Suppressor macrophage treated with lipopolysaccharide for 1 hour (primary cell): ENCODE measurements around the gene FAM174C.

Experiments
- DNase-seq, 3 donors: peaks; one replicate each; pipeline ENCODE4 v3.0.0-alpha.2; 2020 to 2022

The FAM174C gene

GRCh38 chr19:1251330-1252220 is 23.8 kb upstream of the FAM174C start:
- DNase-seq = peak; percentile 96

DNA sequence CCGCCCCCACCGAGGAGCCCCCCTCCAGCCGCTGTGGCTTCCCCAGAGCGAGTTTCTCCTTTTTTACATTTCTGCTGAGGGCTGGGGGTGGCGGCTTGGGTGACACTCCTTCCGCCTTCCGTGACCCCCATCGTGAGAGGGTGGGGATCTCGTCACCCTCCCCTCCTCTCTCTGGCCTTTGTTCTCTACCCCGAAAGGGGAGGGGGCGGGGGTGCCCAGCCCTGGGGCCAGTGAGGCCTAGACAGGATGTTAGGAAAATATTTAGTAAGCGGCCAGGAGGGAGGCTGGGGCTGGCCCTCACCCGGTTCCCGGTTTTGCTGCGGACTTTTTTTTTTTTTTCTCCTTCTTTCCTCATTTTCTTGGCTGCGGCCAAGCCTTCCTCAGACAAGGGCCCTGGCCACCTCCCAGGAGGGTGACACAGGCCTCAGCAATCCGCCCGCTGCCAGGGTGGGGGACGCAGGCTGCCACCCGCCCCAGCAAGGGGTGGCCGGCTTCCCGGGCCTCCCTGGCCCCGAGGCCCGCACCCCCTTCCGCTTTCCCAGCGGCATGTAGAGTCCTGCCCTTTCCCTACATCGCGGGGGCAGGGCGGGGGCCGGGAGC is 23.0 kb upstream of the FAM174C start:
- DNase-seq = peak; percentile 87 to 96 (median 95)

- peak; percentile 95 for DNase-seq
Observed at GRCh38 chr19:1252821-1253513, 22.4 kb upstream of the FAM174C start.

- DNase-seq = no peak
Observed at GRCh38 chr19:1253514-1254080, 21.7 kb upstream of the FAM174C start.

DNA sequence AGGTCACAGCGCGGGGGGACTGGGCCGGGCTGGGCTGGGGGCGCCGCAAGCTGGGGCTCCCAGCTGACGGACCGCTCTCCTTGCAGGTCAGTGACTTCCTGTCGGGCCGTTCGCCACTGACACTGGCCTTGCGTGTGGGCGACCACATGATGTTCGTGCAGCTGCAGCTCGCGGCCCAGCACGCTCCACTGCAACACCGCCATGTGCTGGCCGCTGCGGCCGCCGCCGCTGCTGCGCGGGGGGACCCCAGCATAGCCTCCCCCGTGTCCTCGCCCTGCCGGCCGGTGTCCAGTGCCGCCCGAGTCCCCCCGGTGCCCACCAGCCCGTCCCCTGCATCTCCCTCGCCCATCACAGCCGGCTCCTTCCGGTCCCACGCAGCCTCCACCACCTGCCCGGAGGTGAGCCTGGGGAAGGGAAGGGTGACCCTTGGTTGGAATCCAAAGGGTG is 21.2 kb upstream of the FAM174C start:
- no peak for DNase-seq

DNA sequence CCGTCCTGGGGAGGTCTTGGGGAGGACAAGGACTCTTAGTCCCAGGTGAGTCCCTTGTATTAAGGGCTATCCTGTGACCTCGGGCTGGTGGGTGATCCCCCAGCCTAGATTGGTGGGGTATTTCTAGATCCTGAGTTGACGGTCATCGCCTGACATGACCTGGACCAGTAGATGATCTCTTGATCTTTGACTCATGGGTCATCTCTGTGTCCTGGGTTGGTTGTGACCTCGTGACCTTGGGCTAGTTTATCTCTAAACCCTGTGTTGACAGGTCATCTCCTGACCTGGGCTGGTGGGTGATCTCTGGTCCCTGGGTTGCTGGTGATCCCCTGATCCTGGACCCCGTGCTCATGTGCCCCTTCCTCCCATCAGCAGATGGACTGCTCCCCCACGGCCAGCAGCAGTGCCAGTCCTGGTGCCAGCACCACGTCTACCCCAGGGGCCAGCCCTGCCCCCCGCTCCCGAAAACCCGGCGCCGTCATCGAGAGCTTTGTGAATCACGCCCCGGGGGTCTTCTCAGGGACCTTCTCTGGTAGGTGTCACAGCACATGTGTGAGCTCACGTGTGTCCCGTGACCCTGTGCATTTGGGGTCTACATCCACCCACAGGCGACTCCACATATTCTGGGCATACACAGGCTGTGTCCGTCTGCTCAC is 20.7 kb upstream of the FAM174C start:
- DNase-seq = no peak

- DNase-seq = no peak
Observed at GRCh38 chr19:1255186-1256161, 19.9 kb upstream of the FAM174C start.

- no peak for DNase-seq
Observed at GRCh38 chr19:1256646-1257474, 18.5 kb upstream of the FAM174C start.

DNA sequence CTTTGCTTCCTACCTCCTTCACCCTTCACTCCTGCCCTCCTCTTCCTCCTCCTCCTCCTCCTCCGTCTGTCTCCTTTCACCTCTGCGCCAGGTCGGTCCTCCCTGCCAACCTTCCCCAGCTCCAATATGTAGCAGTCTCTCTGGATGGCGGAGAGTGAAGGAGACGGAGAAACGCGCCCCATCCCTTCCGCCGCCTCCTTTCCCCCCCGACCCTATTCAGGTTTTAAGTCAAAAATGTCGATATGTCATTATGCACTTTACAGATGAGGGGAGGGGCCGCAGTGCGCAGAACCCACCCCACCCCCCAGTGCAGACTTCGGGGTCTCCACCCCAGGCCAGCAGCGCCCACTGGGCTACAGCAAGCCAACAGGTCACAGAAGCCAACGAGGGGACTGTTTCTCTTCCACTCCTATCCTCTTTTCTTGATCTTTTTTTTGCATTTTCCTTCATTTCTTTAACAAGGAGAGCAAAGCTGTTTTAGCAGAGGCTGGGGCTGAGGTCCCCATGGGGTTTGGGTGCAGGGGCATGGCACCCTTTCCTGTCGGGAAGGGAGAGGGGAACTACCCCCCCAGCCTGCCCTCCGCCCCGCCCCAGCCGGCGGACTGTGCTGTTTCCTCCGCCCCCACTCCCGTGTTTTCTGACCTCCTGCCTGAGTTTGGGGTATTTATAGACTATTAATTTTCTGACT is 17.7 kb upstream of the FAM174C start:
- DNase-seq = peak in 1 of 3 donors; percentile 50

- DNase-seq = no peak
Observed at GRCh38 chr19:1258163-1258492, 17.2 kb upstream of the FAM174C start.

DNA sequence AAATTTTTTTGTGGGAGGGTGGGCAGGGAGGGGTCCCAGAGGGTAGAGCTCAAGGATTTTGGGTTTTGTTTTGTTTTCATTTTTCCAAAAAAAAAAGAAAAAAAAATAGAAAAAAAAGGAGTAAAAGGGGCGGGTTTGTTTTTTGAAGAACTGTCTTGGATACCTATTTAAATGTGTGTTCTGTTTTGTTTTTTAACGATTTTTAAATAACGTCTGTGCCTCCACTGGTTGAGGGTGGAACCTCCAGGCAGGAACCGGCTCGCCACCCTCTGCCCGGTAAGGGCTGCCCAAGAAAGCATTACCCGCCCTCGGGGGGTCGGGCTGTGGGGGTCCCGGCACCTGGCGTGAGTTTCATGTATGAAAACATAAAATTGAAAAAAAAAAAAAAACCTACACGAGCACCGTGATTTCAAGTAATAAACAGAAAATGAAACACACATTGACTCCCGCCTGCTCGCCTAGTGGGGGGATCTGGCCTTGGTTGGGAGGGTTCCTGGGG is 16.6 kb upstream of the FAM174C start:
- DNase-seq = no peak

DNA sequence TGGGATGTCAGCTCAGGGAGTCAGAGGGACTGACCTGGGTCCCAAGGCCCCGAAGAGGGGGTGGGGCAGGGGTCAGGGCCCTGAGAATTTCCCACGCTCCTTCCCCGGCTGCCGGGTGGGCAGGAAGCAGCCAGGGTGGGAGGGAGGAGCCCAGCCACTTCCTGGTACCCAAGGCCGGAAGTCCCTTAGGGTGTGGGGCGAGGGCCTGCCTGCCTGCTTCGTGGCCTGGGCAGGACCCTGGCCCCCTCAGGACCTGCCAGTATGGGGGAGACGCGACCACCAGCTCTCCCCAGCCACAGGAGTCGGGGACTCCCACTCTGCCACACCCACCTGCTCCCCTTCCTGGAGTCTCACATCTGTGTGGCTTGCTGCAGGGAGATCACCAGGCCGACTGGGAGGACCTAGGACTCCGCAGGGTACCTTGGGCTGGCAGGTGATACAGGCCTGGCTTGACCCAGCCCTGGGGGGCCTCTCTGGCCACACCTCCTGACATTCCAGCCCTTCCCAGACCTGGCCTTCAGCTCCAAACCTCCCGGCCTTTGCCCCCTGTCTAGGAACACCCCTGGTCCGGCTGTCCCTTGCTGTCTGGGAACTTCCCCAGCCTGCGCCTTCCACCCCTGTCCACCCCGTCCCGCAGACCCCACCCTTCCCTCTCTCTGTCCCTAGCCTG is 16.0 kb upstream of the FAM174C start:
- peak; percentile 59 to 69 (median 64) for DNase-seq

DNA sequence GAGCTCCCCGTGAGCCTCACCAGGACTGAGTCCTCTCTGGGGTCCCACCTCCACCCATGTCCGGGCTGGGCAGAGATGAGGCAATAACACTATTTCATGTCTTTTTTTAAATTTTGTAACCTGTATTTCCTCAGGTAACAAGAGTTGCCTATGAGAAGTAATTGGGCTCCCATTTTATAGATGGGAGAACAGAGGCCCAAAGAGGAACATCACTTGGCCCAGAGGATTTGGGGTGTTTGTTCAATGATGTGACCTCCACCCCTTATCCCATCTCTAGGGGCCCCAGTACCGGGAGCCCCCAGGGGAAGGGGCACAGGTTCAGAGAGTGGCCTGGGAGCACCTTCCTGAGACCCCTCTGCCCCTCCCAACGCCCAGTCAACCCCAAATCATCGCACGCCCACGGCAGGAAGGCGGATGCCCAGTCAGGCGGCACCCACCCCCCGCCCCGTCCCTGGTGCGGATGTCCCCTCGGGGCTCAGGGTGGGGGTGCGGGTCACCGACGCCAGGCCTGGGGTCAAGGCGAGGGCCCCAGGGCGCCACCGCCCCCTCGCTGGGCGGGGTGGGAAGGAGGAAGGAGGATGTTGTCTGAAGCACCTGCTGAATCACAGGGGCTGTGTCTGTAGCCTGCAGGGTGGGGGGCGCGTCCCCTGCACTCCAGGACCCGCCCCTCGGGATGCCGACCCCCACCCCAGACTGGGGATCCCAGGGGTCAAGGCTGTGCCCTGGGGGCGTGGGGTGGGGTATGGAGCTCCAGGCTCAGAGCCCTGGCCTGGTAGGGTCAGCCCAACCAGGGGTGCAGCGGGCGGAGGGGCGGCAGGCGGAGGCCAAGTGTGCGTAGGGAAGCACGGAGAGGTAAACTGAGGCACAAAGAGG is 15.2 kb upstream of the FAM174C start:
- DNase-seq = peak; percentile 52 to 73 (median 56)

GRCh38 chr19:1260749-1261537 is 14.4 kb upstream of the FAM174C start:
- DNase-seq = peak; percentile 99 to 100 (median 100)

DNA sequence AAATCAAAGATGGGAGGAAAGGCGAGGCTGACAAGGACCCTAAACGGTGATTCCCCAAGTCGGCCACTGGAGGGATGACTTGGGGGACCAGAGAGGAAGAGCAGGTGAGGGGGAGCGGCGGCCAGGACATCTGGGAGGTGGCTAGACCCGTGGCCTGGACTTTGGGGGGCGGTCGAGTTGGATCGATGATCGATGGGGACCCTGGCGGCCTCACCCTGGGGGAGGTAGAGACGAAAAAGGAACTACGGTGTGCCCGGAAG is 13.9 kb upstream of the FAM174C start:
- DNase-seq = no peak

GRCh38 chr19:1261798-1262622 is 13.3 kb upstream of the FAM174C start:
- DNase-seq = peak in 2 of 3 donors; percentile 29 to 52
